ENCODE data around the gene SLC1A7. TPM values are rescaled to one million over a fixed set of nuclear protein-coding genes. Genes with fewer than 3 reads are reported as not detected.

Gene SLC1A7
- total RNA-seq, 1 donor from 2014 or later, result not detected

- Mint-ChIP-seq H3K4me3 (no peak overlapping the region), H3K27ac (no peak overlapping the region), H3K36me3 (no peaks in the 10 kb centered on the region), H3K9me3 (no peaks in the 10 kb centered on the region), H3K27me3 (peaks cover 42% of the 10 kb centered on the region), H3K4me1 (ENCODE audit: unreplicated experiment) (peaks cover 5% of the 10 kb centered on the region)
- TF ChIP-seq CTCF (conservative IDR thresholded peaks at IDR 0.05), result no peak
- DNase-seq (ENCODE audit: extremely low spot score, unreplicated experiment), result no peak
Measured at GRCh38 chr1:53065391-53065790, 77.0 kb downstream of the SLC1A7 start.

GRCh38 chr1:53063744-53064515, 78.5 kb downstream of the SLC1A7 start:
- no peak for TF ChIP-seq CTCF (conservative IDR thresholded peaks at IDR 0.05)
- peak overlapping the region; percentile 78 for H3K4me3 Mint-ChIP-seq
- H3K27me3 Mint-ChIP-seq, result peaks cover 57% of the 10 kb centered on the region
- no peaks in the 10 kb centered on the region for H3K36me3 Mint-ChIP-seq
- no peak for DNase-seq (ENCODE audit: extremely low spot score, unreplicated experiment)
- peaks cover 5% of the 10 kb centered on the region for H3K4me1 Mint-ChIP-seq (ENCODE audit: unreplicated experiment)
- no peak overlapping the region for H3K27ac Mint-ChIP-seq
- no peaks in the 10 kb centered on the region for H3K9me3 Mint-ChIP-seq

GRCh38 chr1:53062708-53063591, 79.5 kb downstream of the SLC1A7 start:
- H3K4me3 Mint-ChIP-seq, result peak overlapping the region; percentile 79
- H3K27me3 Mint-ChIP-seq, result peaks cover 64% of the 10 kb centered on the region
- H3K36me3 Mint-ChIP-seq, result no peaks in the 10 kb centered on the region
- DNase-seq (ENCODE audit: extremely low spot score, unreplicated experiment), result peak; percentile 62
- no peak for TF ChIP-seq CTCF (conservative IDR thresholded peaks at IDR 0.05)
- no peak overlapping the region for H3K27ac Mint-ChIP-seq
- no peaks in the 10 kb centered on the region for H3K9me3 Mint-ChIP-seq
- H3K4me1 Mint-ChIP-seq (ENCODE audit: unreplicated experiment), result peaks cover 5% of the 10 kb centered on the region

GRCh38 chr1:53061859-53062707, 80.4 kb downstream of the SLC1A7 start, which contains the start of gene PODN:
TSS of gene PODN (plus strand) at chr1:53062213. CDS start at chr1:53069856, 7,643 bp downstream.
- DNase-seq (ENCODE audit: extremely low spot score, unreplicated experiment), result peak; percentile 75
- Mint-ChIP-seq H3K4me3 (peak within 1 kb of the TSS; percentile 83), H3K27me3 (peaks cover 70% of the 10 kb centered on the region)

More at GRCh38 chr1:53061859-53062707, 80.4 kb downstream of the SLC1A7 start, which contains the start of gene PODN:
- Mint-ChIP-seq H3K4me1 (ENCODE audit: unreplicated experiment) (peaks cover 5% of the 10 kb centered on the region), H3K27ac (no peak within 1 kb of the TSS), H3K9me3 (no peaks in the 10 kb centered on the region), H3K36me3 (no peaks in the 10 kb centered on the region)
- TF ChIP-seq CTCF (conservative IDR thresholded peaks at IDR 0.05), result no peak
